Vagina (tissue), 2 donors: ENCODE data around the gene PTPRG. TPM values are rescaled to one million over a fixed set of nuclear protein-coding genes. Genes with fewer than 3 reads are reported as not detected.

ENCODE experiments used
- DNase-seq, 2 donors: peaks; one replicate each; pipeline ENCODE4 v3.0.0-alpha.2; 2017; ENCODE audit errors: extremely low spot score in 2 of 2
- H3K27ac ChIP-seq: fragments of 200-600 bp; sonication (generic); one replicate; pipeline ENCODE4 v1.5.1; 2019
- H3K27me3 ChIP-seq: fragments of 200-600 bp; sonication (generic); one replicate; pipeline ENCODE4 v1.5.1; 2019
- H3K36me3 ChIP-seq, 2 donors: fragments of 200-600 bp; sonication (generic); one replicate each; pipeline ENCODE4 v1.5.1; 2017 to 2019
- H3K4me1 ChIP-seq: fragments of 200-600 bp; sonication (generic); one replicate; pipeline ENCODE4 v1.5.1; 2019
- H3K4me3 ChIP-seq, 2 donors: fragments of 200-600 bp; sonication (generic); 1 replicate in 1 of 2; 2 replicates in 1 of 2; pipeline ENCODE4 v1.5.1; 2016 to 2019
- H3K9me3 ChIP-seq: fragments of 200-600 bp; sonication (generic); one replicate; pipeline ENCODE4 v1.5.1; 2019
- POLR2A ChIP-seq, 2 donors: fragments of 450-650 bp; IDR thresholded peaks; one replicate each; pipeline ENCODE4 v1.6.1; 2017; ENCODE audit warnings: antibody characterized with exemption in 2 of 2, mild to moderate bottlenecking in 2 of 2, moderate library complexity in 2 of 2
- POLR2AphosphoS5 ChIP-seq, 2 donors: sonication (generic); formaldehyde crosslinking; IDR thresholded peaks; one replicate each; pipeline ENCODE4 v1.9.0; 2017; ENCODE audit warnings: antibody characterized with exemption in 2 of 2, mild to moderate bottlenecking in 2 of 2, low read depth in 1 of 2; ENCODE audit not compliant: insufficient read depth in 1 of 2
- intact Hi-C: fragments of 100-400 bp; cut with DNase I; formaldehyde crosslinking; loops from one replicate; pipeline ENCODE4 v1.15.1; 2023
- total RNA-seq: library from RNA; depleted of rRNA; stranded (reverse); fragments of >200 nt; gene quantifications from one replicate; pipeline ENCODE4 v1.2.3, GENCODE V29; 2016
- TF ChIP-seq, protein P1 (sequence below), 3 experiments: fragments of 450-650 bp in 2 of 3; fragments of 200-600 bp in 1 of 3; sonication (generic) in 1 of 3; IDR thresholded peaks; one replicate each; pipeline ENCODE4 v1.5.1; 2017 to 2019; ENCODE audit warnings: antibody characterized with exemption in 3 of 3, mild to moderate bottlenecking in 2 of 3, moderate library complexity in 2 of 3

Gene PTPRG
- 47.6 TPM for total RNA-seq

DNA sequence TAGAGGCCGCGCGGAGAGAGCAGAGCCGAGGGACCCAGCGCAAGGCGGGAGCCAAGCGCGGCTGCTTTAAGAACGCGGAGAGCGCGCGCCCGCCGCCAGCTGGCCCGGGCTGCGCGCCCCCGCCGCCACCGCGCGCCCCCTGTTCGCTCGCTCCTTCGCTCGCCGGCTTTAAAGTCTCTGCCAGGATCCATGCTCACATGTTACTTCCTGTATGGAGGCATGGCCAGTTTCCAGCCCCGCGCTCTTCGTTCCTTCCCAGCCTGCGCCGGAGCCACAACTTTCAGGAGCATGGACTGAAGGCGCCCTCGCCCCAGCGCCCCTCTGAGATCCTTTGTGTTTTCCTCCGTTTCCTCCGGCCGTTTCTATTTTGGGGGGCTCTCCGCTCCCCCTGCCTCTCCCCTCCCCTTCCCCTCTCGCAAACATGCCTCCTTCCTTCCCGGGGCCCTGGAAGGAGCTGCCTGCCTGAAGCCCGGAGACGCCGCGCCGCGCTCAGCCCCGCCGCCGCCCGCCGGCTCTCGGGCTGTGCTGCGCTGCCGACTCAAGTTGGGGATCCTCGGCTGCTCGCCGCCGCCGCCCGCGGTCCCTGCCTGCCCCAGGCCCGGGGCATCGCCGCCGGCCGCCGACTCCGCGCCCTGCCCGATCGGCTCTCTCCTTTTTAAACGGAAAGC is at the start of gene PTPRG:
Gene PTPRG (plus strand): TSS at position 198 of the 668 bp plus-strand sequence. CDS start 717 bp downstream, outside the sequence.
- Histone ChIP-seq H3K4me1 (peaks cover 28% of the 10 kb centered on the region), H3K9me3 (no peaks in the 10 kb centered on the region), H3K36me3 (no peaks in the 10 kb centered on the region), H3K27me3 (no peaks in the 10 kb centered on the region), H3K4me3 (peak within 1 kb of the TSS; percentile 65 to 84), H3K27ac (peak within 1 kb of the TSS; percentile 86)
- intact Hi-C loops: loop anchor here (2.0 to 10.0 kb wide), 3 partner anchors 287 to 627 kb away; no protein-coding TSS in a partner anchor
- peak in 1 of 2 donors; percentile 93 for DNase-seq
- TF ChIP-seq, protein P1, sequence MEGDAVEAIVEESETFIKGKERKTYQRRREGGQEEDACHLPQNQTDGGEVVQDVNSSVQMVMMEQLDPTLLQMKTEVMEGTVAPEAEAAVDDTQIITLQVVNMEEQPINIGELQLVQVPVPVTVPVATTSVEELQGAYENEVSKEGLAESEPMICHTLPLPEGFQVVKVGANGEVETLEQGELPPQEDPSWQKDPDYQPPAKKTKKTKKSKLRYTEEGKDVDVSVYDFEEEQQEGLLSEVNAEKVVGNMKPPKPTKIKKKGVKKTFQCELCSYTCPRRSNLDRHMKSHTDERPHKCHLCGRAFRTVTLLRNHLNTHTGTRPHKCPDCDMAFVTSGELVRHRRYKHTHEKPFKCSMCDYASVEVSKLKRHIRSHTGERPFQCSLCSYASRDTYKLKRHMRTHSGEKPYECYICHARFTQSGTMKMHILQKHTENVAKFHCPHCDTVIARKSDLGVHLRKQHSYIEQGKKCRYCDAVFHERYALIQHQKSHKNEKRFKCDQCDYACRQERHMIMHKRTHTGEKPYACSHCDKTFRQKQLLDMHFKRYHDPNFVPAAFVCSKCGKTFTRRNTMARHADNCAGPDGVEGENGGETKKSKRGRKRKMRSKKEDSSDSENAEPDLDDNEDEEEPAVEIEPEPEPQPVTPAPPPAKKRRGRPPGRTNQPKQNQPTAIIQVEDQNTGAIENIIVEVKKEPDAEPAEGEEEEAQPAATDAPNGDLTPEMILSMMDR (IDR thresholded peaks at IDR 0.05): no peak
- TF ChIP-seq POLR2AphosphoS5 (IDR thresholded peaks at IDR 0.05; ENCODE audit: insufficient read depth in 1 of 2, low read depth in 1 of 2) (peak; percentile 49 to 84), POLR2A (IDR thresholded peaks at IDR 0.05) (peak in 1 of 2 donors; percentile 44)

DNA sequence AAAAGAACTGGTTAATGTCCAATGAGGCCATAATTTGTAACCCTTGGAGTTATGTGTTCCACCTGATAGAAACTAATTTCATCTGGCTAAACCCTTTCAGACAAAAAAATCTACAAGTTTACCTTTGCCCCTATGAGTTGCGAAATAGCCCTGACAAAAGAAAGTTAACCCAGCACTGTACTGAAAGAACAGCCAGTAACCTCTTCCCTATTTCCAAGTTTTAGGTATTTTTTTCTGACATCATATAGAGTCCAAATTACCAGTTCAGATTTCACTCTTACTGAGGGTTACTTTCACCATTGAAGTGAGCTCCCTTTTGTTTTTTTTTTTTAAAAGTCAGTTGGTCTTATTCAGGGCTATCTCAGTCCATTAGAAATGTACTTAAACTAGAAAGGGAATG is 42.8 kb upstream of the PTPRG start:
- Histone ChIP-seq H3K27ac (no peak overlapping the region), H3K36me3 (no peaks in the 10 kb centered on the region), H3K27me3 (no peaks in the 10 kb centered on the region), H3K4me3 (no peak overlapping the region), H3K4me1 (no peaks in the 10 kb centered on the region), H3K9me3 (no peaks in the 10 kb centered on the region)
- no peak for DNase-seq
- TF ChIP-seq, protein P1 (IDR thresholded peaks at IDR 0.05): no peak
- TF ChIP-seq POLR2A (IDR thresholded peaks at IDR 0.05) (no peak), POLR2AphosphoS5 (IDR thresholded peaks at IDR 0.05; ENCODE audit: insufficient read depth in 1 of 2, low read depth in 1 of 2) (no peak)
- intact Hi-C loops: no loop called here

DNA sequence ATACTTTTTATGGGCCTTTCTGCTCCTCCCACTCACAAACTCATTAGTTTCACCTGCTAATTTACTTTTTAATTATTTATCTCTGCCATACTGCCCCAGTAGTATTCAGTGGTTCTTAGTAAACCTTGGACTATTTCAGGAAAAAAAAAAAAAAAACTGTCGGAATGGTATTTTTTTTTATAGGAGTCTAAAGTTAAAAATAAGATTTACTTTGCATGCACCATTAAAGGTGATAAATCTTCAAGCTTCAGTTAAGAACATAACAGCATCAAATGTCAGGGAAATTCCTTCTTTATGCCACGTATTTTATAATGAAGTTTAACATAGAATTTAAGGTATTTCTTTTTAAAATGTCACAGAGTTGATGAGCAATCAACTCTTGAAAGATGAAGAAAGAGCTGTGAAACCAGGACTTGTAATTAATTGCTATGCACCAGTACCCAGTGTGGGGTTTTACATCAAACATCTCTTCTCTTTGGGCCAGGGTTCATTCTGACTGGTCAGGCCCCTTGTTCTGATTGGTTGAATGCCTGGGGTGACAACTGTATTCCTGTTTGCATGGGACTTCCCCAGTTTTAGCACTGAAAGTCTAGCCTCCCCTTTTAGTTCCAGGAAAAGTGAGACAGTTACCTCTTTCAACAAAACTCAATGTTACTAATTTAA is 40.3 kb upstream of the PTPRG start:
- H3K9me3 ChIP-seq: no peaks in the 10 kb centered on the region
- no peak overlapping the region for H3K27ac ChIP-seq
- intact Hi-C loops: no loop called here
- no peaks in the 10 kb centered on the region for H3K4me1 ChIP-seq
- no peaks in the 10 kb centered on the region for H3K27me3 ChIP-seq
- H3K4me3 ChIP-seq: no peak overlapping the region
- TF ChIP-seq, protein P1 (IDR thresholded peaks at IDR 0.05): no peak
- TF ChIP-seq POLR2AphosphoS5 (IDR thresholded peaks at IDR 0.05; ENCODE audit: insufficient read depth in 1 of 2, low read depth in 1 of 2) (no peak), POLR2A (IDR thresholded peaks at IDR 0.05) (no peak)
- no peaks in the 10 kb centered on the region for H3K36me3 ChIP-seq
- no peak for DNase-seq

DNA sequence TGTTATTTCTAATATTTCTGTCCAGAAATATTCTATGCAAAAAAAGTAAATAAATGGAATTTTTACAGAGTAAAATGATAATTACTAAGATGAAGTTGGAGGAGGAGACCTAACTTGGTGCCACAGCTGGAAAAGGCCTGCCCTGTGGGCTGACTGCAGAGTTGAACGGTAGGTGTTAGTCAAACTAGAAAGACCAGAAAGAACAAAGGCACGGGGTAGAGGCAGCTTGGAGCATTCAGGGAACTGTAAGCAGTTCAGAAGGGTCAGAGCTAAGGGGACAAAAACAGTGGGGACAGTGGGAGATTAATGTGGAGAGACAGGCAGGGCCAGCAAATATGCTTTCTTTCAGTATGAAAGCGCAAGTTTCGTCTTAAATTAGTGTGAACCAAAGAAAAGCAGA is 39.3 kb upstream of the PTPRG start:
- no peak for DNase-seq
- intact Hi-C loops: no loop called here
- Histone ChIP-seq H3K27ac (no peak overlapping the region), H3K9me3 (no peaks in the 10 kb centered on the region), H3K27me3 (no peaks in the 10 kb centered on the region), H3K4me1 (no peaks in the 10 kb centered on the region), H3K4me3 (no peak overlapping the region), H3K36me3 (no peaks in the 10 kb centered on the region)
- TF ChIP-seq POLR2A (IDR thresholded peaks at IDR 0.05): no peak
- no peak for TF ChIP-seq POLR2AphosphoS5 (IDR thresholded peaks at IDR 0.05; ENCODE audit: insufficient read depth in 1 of 2, low read depth in 1 of 2)
- TF ChIP-seq, protein P1 (IDR thresholded peaks at IDR 0.05): no peak

DNA sequence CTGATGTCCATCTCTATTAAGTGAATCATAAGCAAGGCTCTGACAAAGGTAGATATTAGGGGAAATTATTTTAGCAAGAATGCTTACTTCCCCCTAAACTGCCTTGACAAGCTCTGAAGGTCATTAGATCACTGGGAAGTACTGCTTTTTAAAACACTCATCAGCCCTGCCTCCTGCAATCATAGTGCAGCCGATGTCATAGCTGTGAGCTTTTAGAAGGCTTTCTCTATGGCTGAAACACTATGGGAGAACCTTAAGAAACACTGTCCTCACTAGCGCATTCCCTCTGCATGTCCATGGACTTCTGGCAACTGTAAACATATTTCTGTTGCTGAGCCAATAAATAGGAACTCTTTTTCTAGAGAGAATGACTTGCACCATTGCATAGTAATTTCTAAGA is 38.7 kb upstream of the PTPRG start:
- Histone ChIP-seq H3K4me3 (no peak overlapping the region), H3K9me3 (no peaks in the 10 kb centered on the region), H3K27me3 (no peaks in the 10 kb centered on the region), H3K4me1 (no peaks in the 10 kb centered on the region), H3K27ac (no peak overlapping the region), H3K36me3 (no peaks in the 10 kb centered on the region)
- no peak for DNase-seq
- TF ChIP-seq, protein P1 (IDR thresholded peaks at IDR 0.05): no peak
- TF ChIP-seq POLR2A (IDR thresholded peaks at IDR 0.05) (no peak), POLR2AphosphoS5 (IDR thresholded peaks at IDR 0.05; ENCODE audit: insufficient read depth in 1 of 2, low read depth in 1 of 2) (no peak)
- intact Hi-C loops: no loop called here
